Measurements from ENCODE around the gene TUBGCP3.

- TF ChIP-seq MAX (IDR thresholded peaks at IDR 0.05) (no peak), CTCF (IDR thresholded peaks at IDR 0.05 in 2 of 3, conservative IDR thresholded peaks at IDR 0.05 in 1 of 3; ENCODE audit: borderline replicate concordance in 1 of 3, insufficient read depth in 1 of 3, low read depth in 2 of 3, low read length in 2 of 3) (no peak), SIN3A (IDR thresholded peaks at IDR 0.05; ENCODE audit: low read depth) (no peak)
These were observed 145.4 kb downstream of the TUBGCP3 start for GRCh38 chr13:112442483-112443090.

Measured in HCT116 (cell line).